BLaER1 treated with 17β-estradiol and CSF1 and Interleukin-3, amounts not matched to agents 10 nM and 100 nM (cell line): ENCODE data around the gene MAP2K1.
A peak's percentile ranks its signal among the peaks of the same experiment; 100 is the strongest.

Source experiments
- H3K27ac ChIP-seq, 11 experiments: shearing (Covaris generic); formaldehyde crosslinking; 2 replicates each; pipeline ENCODE4 v1.8.1; 2022
- H3K27me3 ChIP-seq, 11 experiments: shearing (Covaris generic); formaldehyde crosslinking; 2 replicates each; pipeline ENCODE4 v1.8.1; 2022
- H3K36me3 ChIP-seq, 11 experiments: shearing (Covaris generic); formaldehyde crosslinking; 2 replicates each; pipeline ENCODE4 v1.8.1; 2022
- H3K4me1 ChIP-seq, 10 experiments: shearing (Covaris generic); formaldehyde crosslinking; 2 replicates each; pipeline ENCODE4 v1.8.1; 2022
- H3K4me2 ChIP-seq, 11 experiments: shearing (Covaris generic); formaldehyde crosslinking; 2 replicates each; pipeline ENCODE4 v1.8.1; 2022
- H3K4me3 ChIP-seq, 10 experiments: shearing (Covaris generic); formaldehyde crosslinking; 2 replicates each; pipeline ENCODE4 v1.8.1; 2022
- H3K9ac ChIP-seq, 11 experiments: shearing (Covaris generic); formaldehyde crosslinking; 2 replicates each; pipeline ENCODE4 v1.8.1; 2022
- H3K9me3 ChIP-seq, 11 experiments: shearing (Covaris generic); formaldehyde crosslinking; replicated peaks in 1 of 11; 2 replicates each; pipeline ENCODE4 v1.8.1; 2022
- H4K20me1 ChIP-seq, 11 experiments: shearing (Covaris generic); formaldehyde crosslinking; 2 replicates each; pipeline ENCODE4 v1.8.1; 2022
- Cebpa-rat ChIP-seq, 11 experiments: shearing (Covaris generic); IDR thresholded peaks; 2 replicates each; pipeline ENCODE4 v1.8.1; 2022

Gene MAP2K1

GRCh38 chr15:66422347-66422746 is 35.6 kb downstream of the MAP2K1 start:
- Histone ChIP-seq H3K27me3 (no peaks in the 10 kb centered on the region), H3K9me3 (peaks cover 3 to 28% (median 18%) of the 10 kb centered on the region in 11 experiments; a peak in 18 of 22 replicates), H4K20me1 (peaks cover 0 to 74% (median 21%) of the 10 kb centered on the region in 11 experiments; a peak in 13 of 22 replicates), H3K9ac (no peak overlapping the region), H3K4me3 (no peak overlapping the region), H3K36me3 (peaks cover 0 to 24% (median 14%) of the 10 kb centered on the region in 11 experiments; a peak in 13 of 22 replicates), H3K27ac (no peak overlapping the region), H3K4me2 (no peak overlapping the region), H3K4me1 (peaks cover 23 to 44% (median 32%) of the 10 kb centered on the region in 10 experiments)
- TF ChIP-seq Cebpa-rat (IDR thresholded peaks at IDR 0.05) = no peak

GRCh38 chr15:66423149-66423548 is 36.4 kb downstream of the MAP2K1 start:
- no peak for TF ChIP-seq Cebpa-rat (IDR thresholded peaks at IDR 0.05)
- Histone ChIP-seq H3K27me3 (no peaks in the 10 kb centered on the region), H3K4me3 (no peak overlapping the region), H3K36me3 (peaks cover 0 to 28% (median 14%) of the 10 kb centered on the region in 11 experiments; a peak in 13 of 22 replicates), H3K27ac (no peak overlapping the region), H3K9me3 (peaks cover 3 to 34% (median 20%) of the 10 kb centered on the region in 11 experiments; a peak in 18 of 22 replicates), H4K20me1 (peaks cover 0 to 74% (median 19%) of the 10 kb centered on the region in 11 experiments; a peak in 12 of 22 replicates), H3K9ac (no peak overlapping the region), H3K4me2 (no peak overlapping the region), H3K4me1 (peaks cover 22 to 43% (median 30%) of the 10 kb centered on the region in 10 experiments)

DNA sequence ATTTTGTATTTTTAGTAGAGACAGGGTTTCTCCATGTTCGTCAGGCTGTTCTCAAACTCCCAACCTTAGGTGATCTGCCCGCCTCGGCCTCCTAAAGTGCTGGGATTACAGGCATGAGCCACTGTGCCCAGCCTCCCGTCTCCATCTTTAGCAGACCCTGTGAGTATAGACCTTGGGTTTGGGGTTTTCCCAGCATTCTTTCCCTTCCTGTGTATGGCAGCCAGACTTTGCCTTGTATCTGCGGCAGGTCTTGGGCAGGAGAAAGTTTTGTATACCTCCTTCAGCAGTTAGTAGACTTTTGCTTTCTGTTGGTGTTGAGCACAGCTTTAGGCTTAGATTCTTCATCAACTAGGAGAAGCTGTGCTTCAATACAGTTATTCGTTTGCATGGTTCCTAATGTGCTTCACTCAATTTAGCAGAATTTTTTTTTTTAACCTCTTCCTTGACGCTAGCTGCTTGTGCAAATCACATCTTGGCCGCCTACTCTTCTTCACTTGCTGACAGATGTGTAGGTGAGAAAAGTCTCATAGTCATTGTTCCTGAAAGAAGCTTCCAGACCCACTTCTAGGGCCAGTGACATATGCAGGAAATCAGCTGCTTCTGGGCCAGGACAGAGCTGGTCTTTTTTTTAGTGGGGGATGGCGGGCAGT is 38.4 kb downstream of the MAP2K1 start:
- Histone ChIP-seq H3K27ac (no peak overlapping the region), H4K20me1 (peaks cover 0 to 81% (median 24%) of the 10 kb centered on the region in 11 experiments; a peak in 18 of 22 replicates), H3K9ac (no peak overlapping the region), H3K4me1 (peaks cover 23 to 48% (median 35%) of the 10 kb centered on the region in 10 experiments), H3K9me3 (peaks cover 3 to 34% (median 20%) of the 10 kb centered on the region in 11 experiments; a peak in 18 of 22 replicates), H3K4me3 (no peak overlapping the region), H3K27me3 (no peaks in the 10 kb centered on the region), H3K4me2 (peak overlapping the region in 3 of 11 experiments; percentile 9 to 60 (median 56); a peak in 6 of 22 replicates), H3K36me3 (peaks cover 0 to 29% (median 14%) of the 10 kb centered on the region in 11 experiments; a peak in 13 of 22 replicates)
- TF ChIP-seq Cebpa-rat (IDR thresholded peaks at IDR 0.05) = no peak

DNA sequence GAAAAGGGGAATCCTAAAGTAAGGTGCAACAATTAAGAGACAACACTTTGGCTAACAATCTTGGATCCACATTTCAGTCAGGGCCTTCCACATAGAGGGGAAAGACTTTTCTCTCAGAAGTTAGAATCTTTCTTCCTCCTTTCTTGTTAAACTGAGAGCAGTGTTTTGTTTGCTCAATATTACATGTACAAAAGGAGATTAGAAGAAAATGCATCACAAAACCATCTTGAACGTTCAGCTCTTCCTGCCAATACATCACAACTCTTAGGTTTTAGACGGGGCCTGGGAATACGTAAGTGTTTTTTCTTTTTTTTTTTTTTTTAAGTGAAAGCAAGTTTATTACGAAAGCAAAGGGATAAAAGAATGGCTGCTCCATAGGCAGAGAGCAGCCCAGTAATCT is 39.1 kb downstream of the MAP2K1 start:
- peaks cover 3 to 34% (median 20%) of the 10 kb centered on the region in 11 experiments; a peak in 18 of 22 replicates for H3K9me3 ChIP-seq
- no peak overlapping the region for H3K9ac ChIP-seq
- peaks cover 0 to 29% (median 14%) of the 10 kb centered on the region in 11 experiments; a peak in 13 of 22 replicates for H3K36me3 ChIP-seq
- TF ChIP-seq Cebpa-rat (IDR thresholded peaks at IDR 0.05) = no peak
- peak overlapping the region in 2 of 11 experiments; percentile 56 to 60; a peak in 3 of 22 replicates for H3K4me2 ChIP-seq
- H4K20me1 ChIP-seq = peaks cover 0 to 85% (median 31%) of the 10 kb centered on the region in 11 experiments; a peak in 19 of 22 replicates
- H3K27me3 ChIP-seq = no peaks in the 10 kb centered on the region
- no peak overlapping the region for H3K4me3 ChIP-seq
- H3K4me1 ChIP-seq = peaks cover 28 to 56% (median 42%) of the 10 kb centered on the region in 10 experiments
- no peak overlapping the region; a peak in 1 of 22 replicates for H3K27ac ChIP-seq

DNA sequence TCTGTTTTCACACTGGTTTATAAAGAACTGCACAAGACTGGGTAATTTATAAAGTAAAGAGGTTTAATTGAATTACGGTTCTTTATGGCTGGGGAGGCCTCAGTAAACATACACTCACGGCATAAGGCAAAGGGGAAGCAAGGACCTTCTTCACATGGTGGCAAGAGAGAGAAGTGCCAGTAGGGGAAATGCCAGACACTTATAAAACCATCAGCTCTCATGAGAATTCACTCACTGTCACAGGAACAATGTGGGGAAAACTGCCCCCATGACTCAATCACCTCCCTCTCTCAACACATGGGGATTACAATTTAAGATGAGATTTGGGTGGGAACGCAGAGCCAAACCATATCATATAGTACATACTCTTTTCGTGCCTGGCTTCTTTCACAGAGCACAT is 42.4 kb downstream of the MAP2K1 start:
- TF ChIP-seq Cebpa-rat (IDR thresholded peaks at IDR 0.05) = no peak
- peaks cover 42 to 74% (median 65%) of the 10 kb centered on the region in 10 experiments for H3K4me1 ChIP-seq
- H3K27ac ChIP-seq = peak overlapping the region in 9 of 11 experiments; percentile 0 to 42 (median 17); a peak in 10 of 22 replicates
- H3K4me2 ChIP-seq = peak overlapping the region; percentile 66 to 85 (median 69)
- peaks cover 3 to 17% (median 5%) of the 10 kb centered on the region in 11 experiments; a peak in 18 of 22 replicates for H3K9me3 ChIP-seq
- peaks cover 10 to 90% (median 62%) of the 10 kb centered on the region in 11 experiments; a peak in 21 of 22 replicates for H4K20me1 ChIP-seq
- peak overlapping the region in 3 of 11 experiments; percentile 0 to 14 (median 12); a peak in 2 of 22 replicates for H3K9ac ChIP-seq
- no peak overlapping the region; a peak in 1 of 20 replicates for H3K4me3 ChIP-seq
- peaks cover 0 to 38% (median 14%) of the 10 kb centered on the region in 11 experiments; a peak in 11 of 22 replicates for H3K36me3 ChIP-seq
- H3K27me3 ChIP-seq = no peaks in the 10 kb centered on the region

DNA sequence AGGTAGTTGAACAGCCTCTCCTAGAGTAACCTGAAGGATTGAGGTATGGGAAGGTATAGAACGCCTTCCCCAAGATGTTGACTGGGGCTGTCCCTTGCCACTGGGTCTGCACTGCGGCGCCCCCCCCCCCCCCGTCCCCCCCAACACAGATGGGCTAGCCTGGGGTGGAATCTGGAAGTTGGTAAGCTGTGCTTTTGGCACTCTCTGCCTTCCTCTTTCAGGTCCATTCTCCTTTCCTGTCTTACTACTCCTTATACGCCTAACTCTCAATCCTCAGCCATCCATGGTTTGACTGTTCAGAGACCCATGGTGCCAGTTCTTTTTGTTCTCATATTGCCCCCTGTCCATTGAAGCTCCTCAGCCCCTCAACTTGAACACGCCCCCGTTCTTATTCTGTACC is 42.8 kb downstream of the MAP2K1 start:
- peaks cover 10 to 90% (median 59%) of the 10 kb centered on the region in 11 experiments; a peak in 21 of 22 replicates for H4K20me1 ChIP-seq
- peak overlapping the region; percentile 66 to 85 (median 69) for H3K4me2 ChIP-seq
- H3K9me3 ChIP-seq = peaks cover 0 to 13% (median 1%) of the 10 kb centered on the region in 11 experiments; a peak in 10 of 22 replicates
- 0 out of 22 replicates have a peak overlapping the region, but pooled peaks of 3 of the 11 experiments have one; percentile 0 to 14 (median 12) for H3K9ac ChIP-seq
- TF ChIP-seq Cebpa-rat (IDR thresholded peaks at IDR 0.05) = no peak
- H3K36me3 ChIP-seq = peaks cover 0 to 39% (median 10%) of the 10 kb centered on the region in 11 experiments; a peak in 16 of 22 replicates
- peak overlapping the region in 7 of 11 experiments; percentile 0 to 42 (median 17); a peak in 5 of 22 replicates for H3K27ac ChIP-seq
- no peaks in the 10 kb centered on the region for H3K27me3 ChIP-seq
- H3K4me1 ChIP-seq = peaks cover 42 to 74% (median 65%) of the 10 kb centered on the region in 10 experiments
- H3K4me3 ChIP-seq = no peak overlapping the region; a peak in 1 of 20 replicates

DNA sequence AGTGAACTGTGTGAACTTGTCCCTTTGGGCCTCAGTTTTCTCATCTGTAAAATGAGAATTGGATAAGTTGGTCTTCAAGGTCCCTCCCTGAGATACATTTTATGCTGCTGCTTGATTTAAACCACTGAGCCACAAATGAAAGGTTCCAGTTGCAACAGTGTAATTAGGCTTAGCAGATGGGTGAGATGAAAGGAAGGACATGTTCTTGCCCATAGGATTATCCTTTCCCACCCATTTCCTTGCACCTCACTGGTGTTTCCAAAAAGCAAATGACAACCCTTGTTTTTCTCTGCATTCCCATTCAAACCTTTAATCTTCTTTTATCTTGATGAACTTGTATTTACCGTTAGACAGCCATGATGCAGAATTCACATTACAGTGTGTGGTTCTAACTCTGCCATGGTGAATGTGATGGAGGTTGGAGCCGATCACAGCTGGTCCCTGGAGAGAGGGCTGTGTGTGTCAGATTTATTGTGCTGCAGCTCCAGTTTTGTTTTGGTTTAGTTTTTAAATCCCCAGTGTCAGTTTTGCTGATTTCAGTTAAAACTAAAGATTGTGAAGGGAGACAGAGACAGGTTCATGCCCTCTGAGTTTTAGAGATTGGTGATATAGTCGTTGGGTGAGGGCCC is 44.0 kb downstream of the MAP2K1 start:
- peaks cover 42 to 65% (median 57%) of the 10 kb centered on the region in 10 experiments for H3K4me1 ChIP-seq
- peak overlapping the region in 1 of 11 experiments; percentile 27; a peak in 1 of 22 replicates for H3K9ac ChIP-seq
- no peak overlapping the region for H3K4me3 ChIP-seq
- H4K20me1 ChIP-seq = peaks cover 10 to 90% (median 58%) of the 10 kb centered on the region in 11 experiments; a peak in 21 of 22 replicates
- no peaks in the 10 kb centered on the region for H3K27me3 ChIP-seq
- H3K36me3 ChIP-seq = peaks cover 10 to 41% (median 20%) of the 10 kb centered on the region in 11 experiments
- no peak for TF ChIP-seq Cebpa-rat (IDR thresholded peaks at IDR 0.05)
- peak overlapping the region; percentile 66 to 85 (median 69) for H3K4me2 ChIP-seq
- H3K9me3 ChIP-seq = peaks cover 0 to 8% (median 0%) of the 10 kb centered on the region in 11 experiments; a peak in 5 of 22 replicates
- H3K27ac ChIP-seq = peak overlapping the region in 1 of 11 experiments; percentile 34; a peak in 1 of 22 replicates

GRCh38 chr15:66433726-66434125 is 47.0 kb downstream of the MAP2K1 start:
- H3K9me3 ChIP-seq = no peaks in the 10 kb centered on the region
- H4K20me1 ChIP-seq = peaks cover 10 to 80% (median 58%) of the 10 kb centered on the region in 11 experiments; a peak in 21 of 22 replicates
- no peaks in the 10 kb centered on the region for H3K27me3 ChIP-seq
- no peak overlapping the region for H3K9ac ChIP-seq
- peak in 1 of 11 experiments; percentile 15; a peak in 1 of 22 replicates for TF ChIP-seq Cebpa-rat (IDR thresholded peaks at IDR 0.05)
- no peak overlapping the region for H3K4me3 ChIP-seq
- peaks cover 36 to 50% (median 43%) of the 10 kb centered on the region in 10 experiments for H3K4me1 ChIP-seq
- H3K4me2 ChIP-seq = peak overlapping the region; percentile 8 to 48 (median 18); a peak in 16 of 22 replicates
- peaks cover 40 to 53% (median 42%) of the 10 kb centered on the region in 11 experiments for H3K36me3 ChIP-seq
- peak overlapping the region in 1 of 11 experiments; percentile 6; a peak in 2 of 22 replicates for H3K27ac ChIP-seq
